GM12878 (cell line): ENCODE measurements around the gene HSD11B1. TPM values are rescaled to one million over a fixed set of nuclear protein-coding genes. Genes with fewer than 3 reads are reported as not detected.

ENCODE experiments used
- ATAC-seq: fragments of 200-7000 bp; cut with Tn5 transposase; 3 replicates; pipeline ENCODE4 v1.9.1; 2020; ENCODE audit warnings: mild to moderate bottlenecking, moderate library complexity
- BruUV-seq: library from RNA; stranded (reverse); fragments of 400-500 nt; replicated peaks from 2 replicates; lab custom pipeline; 2021; lab: Mats Ljungman, UMichigan
- CTCF ChIA-PET: fragments of 300-600 bp; sonication (Branson Sonifier 250); formaldehyde crosslinking; extraction: SDS; loops from one replicate; lab custom pipeline; 2021; ENCODE audit warnings: inconsistent platforms; lab: Yijun Ruan, JAX
- POLR2A ChIA-PET: fragments of 350-600 bp; formaldehyde crosslinking; extraction: SDS; loops from one replicate; lab custom pipeline; 2021; ENCODE audit warnings: inconsistent platforms; lab: Charles Lee
- RAD21 ChIA-PET: fragments of 300-600 bp; sonication (Branson Sonifier 250); formaldehyde crosslinking; loops from one replicate; lab custom pipeline; 2023; ENCODE audit warnings: antibody characterized with exemption; ENCODE audit not compliant: unreplicated experiment; lab: Charles Lee
- SMC1A ChIA-PET: fragments of 300-600 bp; sonication (Branson Sonifier 250); formaldehyde crosslinking; loops from one replicate; lab custom pipeline; 2023; ENCODE audit not compliant: unreplicated experiment, uncharacterized antibody; lab: Charles Lee
- DNase-seq: peaks from one replicate; pipeline ENCODE4 v3.0.0-alpha.2; 2011; ENCODE audit warnings: low read depth, low spot score
- FAIRE-seq: peaks from 3 replicates; lab custom pipeline; 2011; peaks lifted over from hg19 to GRCh38; lab: Jason Lieb, UNC
- H2AFZ ChIP-seq: 2 replicates; pipeline ENCODE4 v1.6.0; 2011; ENCODE audit warnings: low read depth, low read length, control low read depth; ENCODE audit not compliant: control insufficient read depth
- H3K27ac ChIP-seq: 2 replicates; pipeline ENCODE4 v1.5.1; 2011; ENCODE audit warnings: control low read depth; ENCODE audit not compliant: control insufficient read depth, insufficient read depth
- H3K27me3 ChIP-seq, 2 experiments: replicated peaks in 1 of 2; 2 replicates each; pipeline versions ENCODE4 v1.6.0 to v1.6.1; 2011; ENCODE audit warnings: low read length in 1 of 2; ENCODE audit not compliant: control insufficient read depth in 2 of 2, insufficient read depth in 2 of 2
- H3K36me3 ChIP-seq, 2 experiments: 2 replicates each; pipeline ENCODE4 v1.5.1; 2011; ENCODE audit warnings: low read length in 1 of 2; ENCODE audit not compliant: control insufficient read depth in 2 of 2, insufficient read depth in 2 of 2
- H3K4me1 ChIP-seq: 2 replicates; pipeline ENCODE4 v1.6.1; 2011; ENCODE audit warnings: mild to moderate bottlenecking, low read length, moderate library complexity, mixed read lengths; ENCODE audit not compliant: control insufficient read depth, insufficient read depth
- H3K4me2 ChIP-seq: 2 replicates; pipeline ENCODE4 v1.6.0; 2011; ENCODE audit warnings: control low read depth; ENCODE audit not compliant: control insufficient read depth, insufficient read depth
- H3K4me3 ChIP-seq: fragments of 200-600 bp; sonication (generic); 2 replicates; pipeline ENCODE4 v1.5.1; 2016
- H3K79me2 ChIP-seq: 2 replicates; pipeline ENCODE4 v1.6.0; 2011; ENCODE audit warnings: low read length; ENCODE audit not compliant: control insufficient read depth, insufficient read depth
- H3K9ac ChIP-seq: 2 replicates; pipeline ENCODE4 v1.8.0; 2011; ENCODE audit warnings: low read length, control low read depth, mixed read lengths; ENCODE audit not compliant: control insufficient read depth, insufficient read depth
- H3K9me3 ChIP-seq: replicated peaks from 3 replicates; pipeline ENCODE4 v1.5.1; 2011; ENCODE audit warnings: mild to moderate bottlenecking, low read length; ENCODE audit not compliant: control insufficient read depth, insufficient read depth
- H4K20me1 ChIP-seq: 2 replicates; pipeline ENCODE4 v1.6.0; 2011; ENCODE audit not compliant: control insufficient read depth, insufficient read depth
- ATF3 ChIP-seq: IDR thresholded peaks from 2 replicates; pipeline ENCODE4 v1.6.1; 2011; ENCODE audit warnings: low read depth, mild to moderate bottlenecking, low read length, moderate library complexity, borderline replicate concordance; ENCODE audit errors: extremely low read depth
- EGR1 ChIP-seq, 2 experiments: IDR thresholded peaks; 1 replicate in 1 of 2; 2 replicates in 1 of 2; pipeline ENCODE4 v1.6.1; 2011 to 2012; ENCODE audit warnings: low read depth in 2 of 2, low read length in 2 of 2, borderline replicate concordance in 1 of 2, mild to moderate bottlenecking in 1 of 2, moderate library complexity in 1 of 2
- JUND ChIP-seq: IDR thresholded peaks from 2 replicates; pipeline ENCODE4 v1.6.1; 2012; ENCODE audit warnings: low read depth, mild to moderate bottlenecking, low read length, improper control_type of control experiment, moderate library complexity
- MEF2B ChIP-seq: fragments of 450-650 bp; IDR thresholded peaks from 2 replicates; pipeline ENCODE4 v1.6.1; 2018; ENCODE audit warnings: mild to moderate bottlenecking, moderate library complexity; ENCODE audit not compliant: partially characterized antibody, poor library complexity, severe bottlenecking
- POLR2A ChIP-seq: IDR thresholded peaks from 2 replicates; pipeline ENCODE4 v1.6.1; 2011; ENCODE audit warnings: low read depth, mild to moderate bottlenecking, low read length
- SP1 ChIP-seq: IDR thresholded peaks from one replicate; pipeline ENCODE4 v1.6.1; 2011; ENCODE audit warnings: low read depth, low read length
- WGBS: methylation state at CpG from one replicate; pipeline ENCODE4 v1.1.6; 2016; ENCODE audit warnings: low lambda C conversion rate; ENCODE audit not compliant: insufficient replicate concordance, insufficient coverage; ENCODE audit errors: missing lambda C conversion rate; 5-methylcytosine and 5-hydroxymethylcytosine counted together
- in situ Hi-C: fragments of 300-500 bp; cut with MboI; formaldehyde crosslinking; loops from 9 replicates; pipeline ENCODE4 v1.14.3; 2018; ENCODE audit warnings: mixed read lengths
- intact Hi-C: fragments of 100-400 bp; cut with micrococcal nuclease; formaldehyde crosslinking; loops from one replicate; pipeline ENCODE4 v1.14.2; 2022; ENCODE audit not compliant: unreplicated experiment
- polyA plus RNA-seq, 11 experiments: library from polyadenylated mRNA; depleted of rRNA in 4 of 11; unstranded in 6 of 11; stranded (reverse) in 5 of 11; fragments of >200 nt; fragmentation: Nextera tagmentation in 4 of 11; fragmentation: Illumina TruSeq in 1 of 11; extraction: Ambion mirVana in 4 of 11; extraction: Trizol in 1 of 11; gene quantifications; 1 replicate in 1 of 11; 2 replicates in 10 of 11; pipeline versions ENCODE4 v1.2.1 to v1.2.3, GENCODE V29; 2011 to 2016; ENCODE audit warnings: inconsistent platforms in 2 of 11, missing spikeins in 2 of 11, low read depth in 1 of 11
- total RNA-seq, 4 experiments: library from RNA; depleted of rRNA in 3 of 4; stranded (reverse); fragments of >200 nt in 3 of 4; fragmentation: Illumina TruSeq in 1 of 4; extraction: Trizol in 1 of 4; gene quantifications; 2 replicates each; pipeline versions ENCODE4 v1.2.1 to v1.2.3, GENCODE V29; 2013 to 2021
- TF ChIP-seq, protein P1 (sequence below): fragments of 450-650 bp; IDR thresholded peaks from 2 replicates; pipeline ENCODE4 v1.6.1; 2017; ENCODE audit warnings: low read depth, mild to moderate bottlenecking, moderate library complexity

HSD11B1 gene
- total and polyA plus RNA-seq, 10 of the 15 experiments (the other 5 are each of a cell fraction or from before 2014, with no cell fraction given): 0.04 to 0.27 (median 0.15) TPM; not detected in 7

GRCh38 chr1:209780268-209780667 lies 75.6 kb downstream of the HSD11B1 start:
- H3K36me3 ChIP-seq: peaks cover 7 to 18% of the 10 kb centered on the region in 2 experiments; a peak in 3 of 4 replicates
- no peak overlapping the region for H3K9ac ChIP-seq
- peaks cover 9% of the 10 kb centered on the region for H3K4me1 ChIP-seq
- no peak overlapping the region for H3K4me2 ChIP-seq
- H4K20me1 ChIP-seq: no peaks in the 10 kb centered on the region
- WGBS: 72% methylated on average over 4 of the region's 4 CpGs
- POLR2A ChIA-PET: interaction anchor here (1.3 kb wide), 1 partner anchor 11 kb away, joined by 5 read pairs; no protein-coding TSS in a partner anchor
- CTCF ChIA-PET: interaction anchor here (0.6 to 1.2 kb wide), 3 partner anchors 30 to 422 kb away, joined by 3 read pairs; partner anchors contain the start of gene UTP25
- no peak for TF ChIP-seq JUND
- no peak for TF ChIP-seq ATF3
- TF ChIP-seq, protein P1, sequence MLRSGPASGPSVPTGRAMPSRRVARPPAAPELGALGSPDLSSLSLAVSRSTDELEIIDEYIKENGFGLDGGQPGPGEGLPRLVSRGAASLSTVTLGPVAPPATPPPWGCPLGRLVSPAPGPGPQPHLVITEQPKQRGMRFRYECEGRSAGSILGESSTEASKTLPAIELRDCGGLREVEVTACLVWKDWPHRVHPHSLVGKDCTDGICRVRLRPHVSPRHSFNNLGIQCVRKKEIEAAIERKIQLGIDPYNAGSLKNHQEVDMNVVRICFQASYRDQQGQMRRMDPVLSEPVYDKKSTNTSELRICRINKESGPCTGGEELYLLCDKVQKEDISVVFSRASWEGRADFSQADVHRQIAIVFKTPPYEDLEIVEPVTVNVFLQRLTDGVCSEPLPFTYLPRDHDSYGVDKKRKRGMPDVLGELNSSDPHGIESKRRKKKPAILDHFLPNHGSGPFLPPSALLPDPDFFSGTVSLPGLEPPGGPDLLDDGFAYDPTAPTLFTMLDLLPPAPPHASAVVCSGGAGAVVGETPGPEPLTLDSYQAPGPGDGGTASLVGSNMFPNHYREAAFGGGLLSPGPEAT: no peak
- no peak for TF ChIP-seq EGR1 (IDR thresholded peaks at IDR 0.05; ENCODE audit: borderline replicate concordance in 1 of 2, low read depth in 2 of 2, low read length in 2 of 2)
- TF ChIP-seq MEF2B: no peak
- TF ChIP-seq SP1: no peak
- 0 out of 2 replicates have a peak, but pooled peaks have one; percentile 29 for TF ChIP-seq POLR2A
- ATAC-seq: no peak
- no peak overlapping the region for H3K4me3 ChIP-seq
- no peak overlapping the region for H3K27ac ChIP-seq
- H3K9me3 ChIP-seq: no peaks in the 10 kb centered on the region; the same call in 2 of the 3 replicates
- intact Hi-C loops: no loop called here
- in situ Hi-C loops: no loop called here
- no peaks in the 10 kb centered on the region for H3K27me3 ChIP-seq
- RAD21 ChIA-PET: interaction anchor here (0.9 to 1.7 kb wide), 2 partner anchors 10 to 12 kb away, joined by 3 to 4 read pairs; no protein-coding TSS in a partner anchor
- H3K79me2 ChIP-seq: peaks cover 7% of the 10 kb centered on the region
- BruUV-seq: no TSS peak
- no peak for FAIRE-seq
- SMC1A ChIA-PET: interaction anchor here (1.0 to 1.5 kb wide), 3 partner anchors 24 to 47 kb away, joined by 3 to 5 read pairs (median 4); partner anchors contain the start of genes TRAF3IP3 and UTP25
- H2AFZ ChIP-seq: no peak overlapping the region
- no peak for DNase-seq
